ENCODE data around the gene ODAD3. TPM values are rescaled to one million over a fixed set of nuclear protein-coding genes. Genes with fewer than 3 reads are reported as not detected.

The ODAD3 gene
- total and polyA plus RNA-seq, 4 donors = 0.79 to 7.1 (median 5.3) TPM

DNA sequence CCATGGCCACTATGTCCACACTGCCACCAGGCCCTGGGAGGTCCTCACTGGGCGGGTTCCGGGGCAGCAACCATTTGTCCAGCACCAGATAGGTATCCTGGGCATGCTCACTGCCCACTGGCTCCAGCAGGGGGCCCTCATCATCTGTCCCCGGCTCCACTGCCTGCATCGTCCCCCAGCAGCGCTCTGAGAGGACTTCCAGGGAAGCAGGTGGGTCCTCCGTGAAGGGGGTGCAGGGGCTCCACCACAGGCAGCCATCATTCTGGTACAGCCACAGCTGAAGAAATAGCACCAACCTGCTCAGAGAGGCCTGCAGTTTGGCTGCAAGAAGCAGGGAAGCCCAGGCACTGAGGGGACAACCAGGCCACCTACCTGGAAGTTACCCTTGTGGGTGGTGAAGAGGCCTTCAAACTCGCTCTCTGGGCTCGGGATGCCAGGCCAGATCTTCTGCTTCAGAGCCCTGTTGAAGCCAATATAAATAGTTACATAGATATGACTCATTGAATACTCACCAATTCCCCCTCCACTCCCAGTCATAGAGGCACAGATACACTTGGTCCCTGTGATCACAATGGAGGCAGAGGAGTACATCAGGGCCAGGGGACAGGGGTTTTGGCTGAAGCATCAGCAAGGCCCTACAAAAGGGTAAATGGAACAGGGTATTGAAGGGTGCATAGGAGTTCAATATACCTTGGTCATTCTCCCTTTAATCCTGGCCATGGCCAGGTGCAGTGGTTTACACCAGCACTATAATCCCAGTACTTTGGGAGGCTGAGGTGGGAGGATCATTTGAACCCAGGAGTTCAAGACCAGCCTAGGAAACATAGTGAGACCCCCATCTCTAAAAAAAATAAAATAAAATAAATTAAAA is 56.4 kb downstream of the ODAD3 start:
- no peak overlapping the region for H3K27ac ChIP-seq (ENCODE audit: low read depth, low read length)

DNA sequence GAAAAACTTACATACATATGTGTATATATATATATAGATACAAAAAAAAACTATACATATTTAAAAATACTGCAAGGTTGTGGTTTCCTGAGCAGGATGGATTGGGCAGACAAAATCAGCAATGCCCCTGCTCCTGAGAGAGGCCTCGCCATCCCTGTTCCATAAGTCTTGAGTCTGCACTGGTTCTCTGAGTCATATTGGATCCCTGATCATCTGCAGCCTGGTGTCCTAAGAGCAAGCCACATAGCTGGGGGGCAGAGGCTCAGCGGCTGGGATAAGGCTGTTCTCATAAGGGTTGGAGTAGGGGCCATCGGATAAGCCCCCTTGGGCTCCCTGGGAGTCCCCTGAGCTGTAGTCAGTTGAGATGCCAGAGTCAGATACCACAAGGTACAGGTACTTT is 57.2 kb downstream of the ODAD3 start:
- Histone ChIP-seq H3K27me3 (ENCODE audit: control insufficient read depth, insufficient read depth, low read length) (peaks cover 14% of the 10 kb centered on the region), H3K36me3 (ENCODE audit: control insufficient read depth, insufficient read depth, low read length) (peaks cover 21% of the 10 kb centered on the region), H3K9me3 (ENCODE audit: control insufficient read depth, insufficient read depth, low read length) (no peaks in the 10 kb centered on the region), H3K4me1 (ENCODE audit: control insufficient read depth, insufficient read depth, low read length) (peaks cover 57% of the 10 kb centered on the region), H3K27ac (ENCODE audit: low read depth, low read length) (no peak overlapping the region), H3K4me3 (ENCODE audit: low read depth, low read length) (no peak overlapping the region)
- DNase-seq (ENCODE audit: low read depth in 4 of 6, low spot score in 6 of 6) = no peak
- WGBS (ENCODE audit: insufficient coverage) = 100% methylated on average over 3 of the region's 3 CpGs

More for the DNA sequence above, 56.4 kb downstream of the ODAD3 start:
- Histone ChIP-seq H3K36me3 (ENCODE audit: control insufficient read depth, insufficient read depth, low read length) (peaks cover 21% of the 10 kb centered on the region), H3K4me1 (ENCODE audit: control insufficient read depth, insufficient read depth, low read length) (peaks cover 57% of the 10 kb centered on the region), H3K27me3 (ENCODE audit: control insufficient read depth, insufficient read depth, low read length) (peaks cover 22% of the 10 kb centered on the region), H3K9me3 (ENCODE audit: control insufficient read depth, insufficient read depth, low read length) (no peaks in the 10 kb centered on the region), H3K4me3 (ENCODE audit: low read depth, low read length) (no peak overlapping the region)
- 36% methylated on average over 5 of the region's 8 CpGs for WGBS (ENCODE audit: insufficient coverage)
- DNase-seq (ENCODE audit: low read depth in 4 of 6, low spot score in 6 of 6) = peak in 1 of 6 donors; percentile 47

DNA sequence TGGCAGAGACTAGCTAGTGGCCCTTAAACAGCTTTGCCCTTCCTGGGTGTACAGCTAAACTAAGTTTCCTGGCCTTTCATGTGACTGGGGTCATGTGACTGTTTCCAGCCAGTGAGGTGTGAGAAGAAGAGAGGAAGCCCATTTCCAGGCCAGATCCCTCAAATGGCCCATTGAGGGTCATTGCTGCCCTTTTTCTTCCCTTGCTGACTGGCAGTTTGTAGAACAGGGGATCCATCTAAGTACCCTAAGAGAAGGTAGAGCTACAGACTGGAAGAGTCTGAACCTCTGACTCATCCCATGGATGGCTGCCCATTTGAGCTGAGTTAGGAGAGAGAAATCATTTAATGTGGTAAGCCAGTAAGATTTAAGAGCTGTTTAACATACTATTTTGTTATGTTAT is 57.7 kb downstream of the ODAD3 start:
- H3K27me3 ChIP-seq (ENCODE audit: control insufficient read depth, insufficient read depth, low read length) = peaks cover 10% of the 10 kb centered on the region
- H3K36me3 ChIP-seq (ENCODE audit: control insufficient read depth, insufficient read depth, low read length) = peaks cover 21% of the 10 kb centered on the region
- H3K4me1 ChIP-seq (ENCODE audit: control insufficient read depth, insufficient read depth, low read length) = peaks cover 54% of the 10 kb centered on the region
- H3K9me3 ChIP-seq (ENCODE audit: control insufficient read depth, insufficient read depth, low read length) = no peaks in the 10 kb centered on the region
- DNase-seq (ENCODE audit: low read depth in 4 of 6, low spot score in 6 of 6) = no peak
- no peak overlapping the region for H3K4me3 ChIP-seq (ENCODE audit: low read depth, low read length)
- H3K27ac ChIP-seq (ENCODE audit: low read depth, low read length) = no peak overlapping the region

DNA sequence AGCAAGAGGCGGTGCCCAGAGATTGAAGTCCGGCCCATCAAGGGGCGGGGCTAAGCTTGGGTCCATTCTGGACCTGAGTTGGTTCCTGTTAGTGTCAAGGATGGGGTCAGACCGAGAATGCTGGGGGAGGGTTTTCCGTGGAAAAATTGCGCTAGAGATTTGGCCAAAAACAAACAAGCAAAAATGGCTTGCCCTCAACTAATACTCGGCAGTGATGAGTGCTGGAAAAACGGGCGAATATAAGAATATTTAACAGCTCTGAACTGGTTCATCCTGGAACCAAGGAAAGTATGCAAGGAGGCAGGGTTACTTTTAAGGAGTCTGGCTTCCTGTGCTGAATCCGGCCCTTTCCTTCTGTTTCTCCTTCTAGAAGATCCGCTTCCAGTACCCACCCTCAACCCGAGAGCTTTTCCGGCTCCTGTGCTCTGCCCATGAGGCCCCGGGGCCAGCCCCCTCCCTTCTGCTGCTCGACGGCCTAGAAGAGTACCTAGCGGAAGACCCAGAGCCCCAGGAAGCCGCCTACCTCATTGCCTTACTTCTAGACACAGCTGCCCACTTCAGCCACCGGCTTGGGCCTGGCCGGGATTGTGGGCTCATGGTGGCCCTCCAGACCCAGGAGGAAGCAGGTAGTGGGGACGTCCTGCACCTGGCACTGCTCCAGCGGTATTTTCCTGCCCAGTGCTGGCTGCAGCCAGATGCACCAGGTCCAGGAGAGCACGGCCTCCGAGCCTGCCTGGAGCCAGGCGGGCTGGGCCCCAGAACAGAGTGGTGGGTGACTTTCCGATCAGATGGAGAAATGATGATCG is 59.6 kb downstream of the ODAD3 start:
- 30% methylated on average over 22 of the region's 27 CpGs for WGBS (ENCODE audit: insufficient coverage)
- no peak for DNase-seq (ENCODE audit: low read depth in 4 of 6, low spot score in 6 of 6)
- peaks cover 38% of the 10 kb centered on the region for H3K4me1 ChIP-seq (ENCODE audit: control insufficient read depth, insufficient read depth, low read length)

DNA sequence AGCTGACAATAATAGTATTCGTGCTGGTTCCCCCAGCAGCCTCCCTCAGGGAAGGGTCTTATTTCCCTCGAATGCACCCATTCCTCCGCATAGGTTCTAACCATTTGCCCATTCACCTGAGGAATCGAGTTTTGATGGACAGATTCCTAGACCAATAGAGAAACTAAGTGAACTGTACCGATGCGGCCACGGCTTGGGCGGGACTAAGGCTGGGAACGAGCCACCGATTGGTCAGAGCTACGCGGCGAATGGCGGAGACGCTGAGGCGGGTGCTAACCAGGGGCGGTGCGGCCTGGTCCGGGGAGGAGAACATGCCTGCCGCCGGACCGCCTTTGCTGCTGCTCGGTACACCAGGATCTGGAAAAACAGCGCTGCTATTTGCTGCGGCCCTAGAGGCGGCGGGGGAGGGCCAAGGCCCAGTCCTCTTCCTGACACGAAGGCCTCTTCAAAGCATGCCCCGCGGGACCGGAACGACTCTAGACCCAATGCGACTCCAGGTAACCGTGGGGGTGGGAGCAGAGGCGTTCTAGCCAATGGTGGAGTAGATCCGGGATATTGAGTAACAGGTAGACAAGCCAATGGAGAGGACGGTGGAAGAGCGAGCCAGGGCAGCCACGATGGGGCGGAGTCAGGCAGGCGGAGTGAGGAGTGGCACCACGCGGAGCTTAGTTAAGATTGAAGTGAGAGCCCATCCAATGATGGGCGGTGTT is 60.3 kb downstream of the ODAD3 start, which contains the start of gene SWSAP1:
Gene SWSAP1 (plus strand): TSS at position 234 of the 710 bp plus-strand sequence. CDS start 15 bp downstream, at position 249.
- Histone ChIP-seq H3K9me3 (ENCODE audit: control insufficient read depth, insufficient read depth, low read length) (no peaks in the 10 kb centered on the region), H3K27ac (ENCODE audit: low read depth, low read length) (peak within 1 kb of the TSS; percentile 100), H3K27me3 (ENCODE audit: control insufficient read depth, insufficient read depth, low read length) (no peaks in the 10 kb centered on the region), H3K4me3 (ENCODE audit: low read depth, low read length) (peak within 1 kb of the TSS; percentile 95), H3K4me1 (ENCODE audit: control insufficient read depth, insufficient read depth, low read length) (peaks cover 38% of the 10 kb centered on the region), H3K36me3 (ENCODE audit: control insufficient read depth, insufficient read depth, low read length) (peaks cover 23% of the 10 kb centered on the region)
- under 1% methylated on average over 44 of the region's 44 CpGs for WGBS (ENCODE audit: insufficient coverage)
- DNase-seq (ENCODE audit: low read depth in 4 of 6, low spot score in 6 of 6) = peak; percentile 99 to 100 (median 99)

More for the DNA sequence above, 59.6 kb downstream of the ODAD3 start:
- Histone ChIP-seq H3K27me3 (ENCODE audit: control insufficient read depth, insufficient read depth, low read length) (no peaks in the 10 kb centered on the region), H3K4me3 (ENCODE audit: low read depth, low read length) (peak overlapping the region; percentile 95), H3K9me3 (ENCODE audit: control insufficient read depth, insufficient read depth, low read length) (no peaks in the 10 kb centered on the region), H3K36me3 (ENCODE audit: control insufficient read depth, insufficient read depth, low read length) (peaks cover 21% of the 10 kb centered on the region), H3K27ac (ENCODE audit: low read depth, low read length) (peak overlapping the region; percentile 100)

DNA sequence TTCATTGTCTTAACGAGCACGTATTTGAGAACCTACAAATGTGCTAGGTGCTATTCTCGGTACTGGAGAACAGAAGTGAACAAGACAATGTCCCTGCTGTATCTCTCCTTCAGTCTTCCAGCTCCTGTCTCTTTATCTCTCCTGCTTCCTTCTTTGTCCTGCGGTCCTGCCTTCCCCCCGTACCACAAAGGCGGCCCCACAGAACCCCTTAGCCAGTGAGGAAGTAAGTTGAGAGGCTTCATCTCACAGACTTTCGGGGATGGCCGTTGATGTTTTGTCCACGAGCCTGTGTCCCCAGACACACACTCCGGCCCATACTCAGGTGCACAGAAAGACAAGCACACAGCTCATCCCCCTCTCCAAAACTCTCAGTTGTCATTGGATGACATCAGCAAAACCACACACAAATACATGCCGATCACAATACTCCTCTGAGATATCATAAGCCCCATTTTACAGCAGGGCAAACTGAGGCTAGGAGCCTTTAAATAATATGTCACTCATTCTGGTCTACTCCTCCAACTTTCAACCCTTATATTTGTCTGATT is 61.0 kb downstream of the ODAD3 start:
- WGBS (ENCODE audit: insufficient coverage) = 20% methylated on average over 8 of the region's 11 CpGs
- peak overlapping the region; percentile 95 for H3K4me3 ChIP-seq (ENCODE audit: low read depth, low read length)
- H3K36me3 ChIP-seq (ENCODE audit: control insufficient read depth, insufficient read depth, low read length) = peaks cover 29% of the 10 kb centered on the region
- H3K9me3 ChIP-seq (ENCODE audit: control insufficient read depth, insufficient read depth, low read length) = no peaks in the 10 kb centered on the region
- no peak for DNase-seq (ENCODE audit: low read depth in 4 of 6, low spot score in 6 of 6)
- H3K27me3 ChIP-seq (ENCODE audit: control insufficient read depth, insufficient read depth, low read length) = no peaks in the 10 kb centered on the region
- H3K27ac ChIP-seq (ENCODE audit: low read depth, low read length) = peak overlapping the region; percentile 100
- peaks cover 38% of the 10 kb centered on the region for H3K4me1 ChIP-seq (ENCODE audit: control insufficient read depth, insufficient read depth, low read length)

DNA sequence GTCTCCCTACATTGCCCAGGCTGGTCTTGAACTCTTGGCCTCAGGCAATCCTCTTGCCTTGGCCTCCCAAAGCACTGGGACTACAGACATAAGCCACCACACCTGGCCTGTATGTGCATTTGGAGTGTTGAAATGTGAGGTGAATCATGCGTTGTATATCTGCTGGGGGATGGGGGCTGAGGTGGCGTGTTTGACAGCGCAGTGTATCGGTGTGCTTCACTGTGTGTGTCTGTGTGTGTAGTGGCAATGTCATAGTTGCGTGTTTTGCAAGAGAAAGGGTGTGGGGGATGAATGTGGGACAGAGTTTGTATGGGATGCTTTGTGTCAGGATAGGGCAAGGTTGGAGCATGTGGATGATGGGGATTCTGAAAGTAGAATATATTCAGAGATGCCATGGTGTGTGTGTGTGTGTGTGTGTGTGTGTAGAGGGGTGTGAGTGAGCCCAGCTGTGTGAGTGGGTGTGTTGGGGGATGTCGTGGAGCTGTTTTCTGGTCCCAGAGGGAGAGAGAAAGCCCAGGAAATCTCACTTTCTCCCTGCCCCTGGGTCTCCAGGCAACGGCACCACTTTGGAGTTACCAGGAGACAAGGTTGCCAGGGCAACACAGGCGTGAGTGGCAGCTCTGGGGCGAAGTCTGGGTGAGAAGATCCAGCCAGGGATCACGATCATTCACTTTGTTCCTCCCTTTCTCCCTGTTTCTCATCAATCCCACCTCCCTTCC is 61.6 kb downstream of the ODAD3 start:
- Histone ChIP-seq H3K4me3 (ENCODE audit: low read depth, low read length) (peak overlapping the region; percentile 95), H3K4me1 (ENCODE audit: control insufficient read depth, insufficient read depth, low read length) (peaks cover 36% of the 10 kb centered on the region), H3K27me3 (ENCODE audit: control insufficient read depth, insufficient read depth, low read length) (no peaks in the 10 kb centered on the region), H3K9me3 (ENCODE audit: control insufficient read depth, insufficient read depth, low read length) (no peaks in the 10 kb centered on the region), H3K27ac (ENCODE audit: low read depth, low read length) (peak overlapping the region; percentile 100), H3K36me3 (ENCODE audit: control insufficient read depth, insufficient read depth, low read length) (peaks cover 26% of the 10 kb centered on the region)
- 15% methylated on average over 9 of the region's 10 CpGs for WGBS (ENCODE audit: insufficient coverage)
- peak; percentile 61 to 97 (median 84) for DNase-seq (ENCODE audit: low read depth in 4 of 6, low spot score in 6 of 6)

DNA sequence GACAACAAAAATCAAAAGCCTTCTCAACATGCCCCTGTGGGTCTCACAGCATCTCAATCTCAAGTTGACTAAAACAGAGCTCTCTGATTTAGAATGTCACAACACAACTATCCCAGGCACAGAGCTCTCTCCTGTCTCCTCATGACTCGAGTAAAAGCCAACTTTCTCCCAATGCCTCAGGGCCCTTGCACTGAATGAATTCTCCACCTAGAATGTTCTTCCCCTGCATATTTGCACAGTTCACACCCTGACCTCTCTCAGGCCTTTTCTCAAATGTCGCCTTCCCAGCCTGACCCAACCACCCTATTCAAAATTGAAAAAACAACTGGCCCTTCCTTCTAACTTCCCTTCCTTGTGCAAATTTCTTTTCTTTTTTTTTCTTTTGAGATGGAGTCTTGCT is 64.2 kb downstream of the ODAD3 start:
- 88% methylated on average over 2 of the region's 2 CpGs for WGBS (ENCODE audit: insufficient coverage)
- no peak for DNase-seq (ENCODE audit: low read depth in 4 of 6, low spot score in 6 of 6)
- H3K36me3 ChIP-seq (ENCODE audit: control insufficient read depth, insufficient read depth, low read length) = peaks cover 16% of the 10 kb centered on the region
- H3K27ac ChIP-seq (ENCODE audit: low read depth, low read length) = no peak overlapping the region
- no peaks in the 10 kb centered on the region for H3K9me3 ChIP-seq (ENCODE audit: control insufficient read depth, insufficient read depth, low read length)
- no peak overlapping the region for H3K4me3 ChIP-seq (ENCODE audit: low read depth, low read length)
- peaks cover 29% of the 10 kb centered on the region for H3K4me1 ChIP-seq (ENCODE audit: control insufficient read depth, insufficient read depth, low read length)
- no peaks in the 10 kb centered on the region for H3K27me3 ChIP-seq (ENCODE audit: control insufficient read depth, insufficient read depth, low read length)
